SK-N-MC (cell line): ENCODE measurements around the gene ADAMTS17.

ENCODE experiments used
- DNase-seq: peaks from one replicate; pipeline ENCODE4 v3.0.0-alpha.2; 2011; ENCODE audit warnings: low read depth, low spot score
- H3K27ac ChIP-seq: fragments of 200-600 bp; sonication (generic); 2 replicates; pipeline ENCODE4 v1.5.1; 2016; ENCODE audit warnings: mixed run types
- H3K36me3 ChIP-seq: fragments of 200-600 bp; sonication (generic); 2 replicates; pipeline ENCODE4 v1.6.1; 2017; ENCODE audit warnings: antibody characterized with exemption, low read length, mixed read lengths; ENCODE audit not compliant: insufficient read depth
- H3K4me3 ChIP-seq: fragments of 200-600 bp; sonication (generic); 2 replicates; pipeline ENCODE4 v1.5.1; 2016
- H3K9ac ChIP-seq: fragments of 200-600 bp; sonication (generic); 2 replicates; pipeline ENCODE4 v1.8.0; 2017; ENCODE audit warnings: mixed run types, mixed read lengths; ENCODE audit not compliant: insufficient read length
- H3K9me3 ChIP-seq: fragments of 200-600 bp; sonication (generic); 2 replicates; pipeline ENCODE4 v1.6.1; 2017; ENCODE audit warnings: low read depth, mild to moderate bottlenecking, antibody characterized with exemption, low read length, moderate library complexity, mixed read lengths
- EZH2 ChIP-seq: fragments of 200-600 bp; sonication (generic); IDR thresholded peaks from one replicate; pipeline ENCODE4 v1.6.1; 2017; ENCODE audit warnings: antibody characterized with exemption
- FOXP2 ChIP-seq: optimal IDR thresholded peaks from 2 replicates; pipeline ENCODE3; 2011; ENCODE audit warnings: mild to moderate bottlenecking, moderate library complexity; ENCODE audit not compliant: insufficient read depth; ENCODE audit errors: extremely low read length, control extremely low read depth
- POLR2AphosphoS5 ChIP-seq: IDR thresholded peaks from 2 replicates; pipeline ENCODE4 v1.6.1; 2012; ENCODE audit warnings: mild to moderate bottlenecking, low read depth, low read length, borderline replicate concordance

ADAMTS17 gene

DNA sequence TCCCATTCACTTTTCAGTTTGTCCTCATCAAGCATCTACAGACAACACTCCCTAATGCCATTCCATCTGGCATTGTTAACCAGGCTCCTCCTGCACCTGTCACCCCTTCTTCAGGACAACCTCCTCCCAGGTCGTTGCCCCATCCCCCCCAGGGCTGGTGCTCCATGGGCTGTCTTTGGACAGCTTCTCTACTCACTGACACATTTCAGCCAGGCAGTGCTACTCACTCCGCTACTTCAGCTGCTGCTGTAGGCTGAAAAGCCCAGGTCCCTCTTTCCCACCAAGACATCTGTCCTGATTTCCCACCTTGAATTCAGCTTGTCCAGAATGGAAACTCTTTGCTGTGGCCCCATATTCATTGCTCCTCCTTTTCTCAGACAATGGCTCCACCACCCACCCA is 61.9 kb downstream of the ADAMTS17 start:
- no peak for TF ChIP-seq FOXP2
- TF ChIP-seq POLR2AphosphoS5: no peak
- Histone ChIP-seq H3K27ac (no peak overlapping the region), H3K4me3 (no peak overlapping the region), H3K9ac (no peak overlapping the region), H3K36me3 (no peaks in the 10 kb centered on the region), H3K9me3 (no peaks in the 10 kb centered on the region)
- no peak for DNase-seq

- H3K4me3 ChIP-seq: no peak overlapping the region
- H3K36me3 ChIP-seq: no peaks in the 10 kb centered on the region
- H3K9me3 ChIP-seq: no peaks in the 10 kb centered on the region
- no peak overlapping the region for H3K9ac ChIP-seq
- no peak overlapping the region for H3K27ac ChIP-seq
- TF ChIP-seq EZH2 (no peak), POLR2AphosphoS5 (no peak), FOXP2 (no peak)
- DNase-seq: no peak
These were observed 62.3 kb downstream of the ADAMTS17 start for GRCh38 chr15:100279446-100279845.

DNA sequence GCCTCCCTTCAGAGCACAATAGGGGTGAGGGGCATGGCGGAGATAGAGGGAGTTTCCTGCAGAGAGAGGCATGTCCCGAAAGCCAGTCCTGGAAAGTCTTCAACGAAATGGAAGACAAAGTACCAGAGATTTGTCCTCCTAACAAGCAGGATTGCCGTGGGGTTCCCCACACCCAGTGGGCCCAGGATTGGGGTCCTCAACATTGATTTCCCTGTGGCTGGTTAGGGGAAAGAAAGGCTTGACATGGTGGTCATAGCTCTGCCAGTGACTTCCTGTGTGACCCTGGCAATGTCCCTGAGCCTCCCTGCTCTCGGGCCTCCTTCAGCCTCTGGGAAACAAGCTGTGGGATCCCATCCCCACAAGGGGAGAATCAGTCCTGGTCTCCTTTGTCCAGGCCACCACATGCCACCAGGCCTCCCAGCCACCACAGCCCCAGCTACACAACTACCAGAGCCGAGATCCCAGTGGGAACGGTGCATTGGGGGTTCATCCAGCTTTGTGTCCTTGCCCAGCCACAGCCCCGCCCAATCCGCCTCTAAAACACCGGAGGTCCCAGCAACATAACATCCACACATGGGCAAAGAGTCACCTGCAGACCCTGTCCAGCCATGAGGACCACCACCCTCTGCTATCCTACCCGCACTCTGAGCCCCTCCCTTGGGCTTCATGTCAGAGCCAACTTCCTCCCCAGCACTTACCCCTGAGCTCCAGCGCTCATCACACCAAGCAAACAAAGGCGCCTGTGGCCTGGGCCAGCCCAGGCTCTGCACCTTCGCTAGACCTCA is 63.0 kb downstream of the ADAMTS17 start:
- Histone ChIP-seq H3K9me3 (no peaks in the 10 kb centered on the region), H3K27ac (no peak overlapping the region), H3K4me3 (no peak overlapping the region), H3K9ac (no peak overlapping the region), H3K36me3 (no peaks in the 10 kb centered on the region)
- TF ChIP-seq POLR2AphosphoS5 (no peak), EZH2 (no peak), FOXP2 (no peak)
- no peak for DNase-seq

DNA sequence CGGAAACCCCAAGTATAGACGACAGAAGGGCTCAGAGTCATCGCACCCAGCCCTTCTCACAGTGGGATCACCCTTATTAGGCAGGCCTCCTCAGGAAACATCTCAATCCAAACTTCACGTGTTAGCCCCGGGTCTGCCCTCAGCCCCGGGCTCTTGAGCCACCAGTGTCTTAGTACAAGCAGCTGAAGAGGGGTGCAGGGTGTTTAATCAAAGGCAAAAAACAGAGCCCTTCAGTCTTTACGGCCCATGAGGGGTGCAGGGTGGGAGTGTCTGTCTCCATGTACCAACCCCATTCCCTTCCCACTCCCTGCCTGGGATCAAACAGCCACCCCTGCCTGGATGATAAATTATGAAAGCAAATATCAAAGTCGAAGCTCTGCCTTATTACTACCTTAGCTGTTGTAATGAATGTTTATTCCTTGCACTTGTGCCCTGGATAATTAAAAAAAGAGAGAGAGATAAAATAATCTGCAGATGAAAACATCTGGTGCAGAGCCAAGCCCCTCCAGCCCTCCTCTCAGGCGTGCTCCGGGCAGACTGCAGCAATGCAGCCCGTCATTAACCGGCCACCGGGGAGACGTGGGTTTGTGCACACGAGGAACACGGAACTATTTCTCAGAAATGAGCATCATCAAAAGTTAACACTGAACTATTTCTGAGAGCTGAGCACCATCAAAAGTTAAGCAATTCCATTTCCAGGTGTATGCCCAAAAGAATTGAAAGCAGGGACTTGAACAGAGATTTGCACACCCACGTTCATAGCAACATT is 64.5 kb downstream of the ADAMTS17 start:
- TF ChIP-seq EZH2: no peak
- no peak for TF ChIP-seq POLR2AphosphoS5
- no peak for TF ChIP-seq FOXP2
- Histone ChIP-seq H3K9me3 (no peaks in the 10 kb centered on the region), H3K9ac (no peak overlapping the region), H3K36me3 (no peaks in the 10 kb centered on the region), H3K27ac (no peak overlapping the region), H3K4me3 (no peak overlapping the region)
- DNase-seq: no peak

- TF ChIP-seq EZH2: no peak
- TF ChIP-seq POLR2AphosphoS5: no peak
- TF ChIP-seq FOXP2: no peak
- H3K4me3 ChIP-seq: no peak overlapping the region
- no peak overlapping the region for H3K9ac ChIP-seq
- DNase-seq: no peak
- H3K9me3 ChIP-seq: no peaks in the 10 kb centered on the region
- no peak overlapping the region for H3K27ac ChIP-seq
- no peaks in the 10 kb centered on the region for H3K36me3 ChIP-seq
These were observed 65.3 kb downstream of the ADAMTS17 start for GRCh38 chr15:100276506-100276905.

GRCh38 chr15:100275641-100276040 is 66.1 kb downstream of the ADAMTS17 start:
- Histone ChIP-seq H3K36me3 (no peaks in the 10 kb centered on the region), H3K4me3 (no peak overlapping the region), H3K9ac (no peak overlapping the region), H3K27ac (no peak overlapping the region), H3K9me3 (no peaks in the 10 kb centered on the region)
- no peak for TF ChIP-seq POLR2AphosphoS5
- TF ChIP-seq FOXP2: no peak
- TF ChIP-seq EZH2: no peak
- no peak for DNase-seq

- TF ChIP-seq FOXP2: no peak
- no peak for TF ChIP-seq EZH2
- TF ChIP-seq POLR2AphosphoS5: no peak
- DNase-seq: no peak
- no peak overlapping the region for H3K4me3 ChIP-seq
- no peak overlapping the region for H3K9ac ChIP-seq
- H3K36me3 ChIP-seq: no peaks in the 10 kb centered on the region
- H3K27ac ChIP-seq: no peak overlapping the region
- H3K9me3 ChIP-seq: no peaks in the 10 kb centered on the region
These were observed 71.9 kb downstream of the ADAMTS17 start for GRCh38 chr15:100269831-100270230.

DNA sequence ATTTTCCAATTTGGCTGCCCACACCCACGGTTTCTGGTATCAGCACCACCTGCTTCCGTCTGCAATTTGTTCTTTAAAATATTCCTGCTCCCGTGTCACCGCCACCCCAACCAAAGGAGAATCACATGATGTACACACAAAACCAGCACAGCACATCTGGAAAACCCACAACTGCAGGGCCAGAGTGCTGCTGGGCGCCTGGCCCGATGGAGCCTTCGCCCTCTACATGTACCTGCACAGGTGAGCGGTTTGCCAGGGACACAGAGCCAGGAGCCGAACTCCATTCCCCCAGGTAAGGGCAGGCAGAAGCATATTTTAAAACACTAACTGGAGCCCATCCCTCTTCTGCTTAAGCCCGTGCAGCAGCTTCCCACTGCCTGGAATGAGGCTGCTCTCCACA is 75.6 kb downstream of the ADAMTS17 start:
- Histone ChIP-seq H3K9me3 (no peaks in the 10 kb centered on the region), H3K27ac (no peak overlapping the region), H3K9ac (no peak overlapping the region), H3K36me3 (no peaks in the 10 kb centered on the region), H3K4me3 (no peak overlapping the region)
- no peak for TF ChIP-seq EZH2
- no peak for TF ChIP-seq FOXP2
- TF ChIP-seq POLR2AphosphoS5: no peak
- no peak for DNase-seq
